ENCODE measurements around the gene CHKB. TPM values are rescaled to one million over a fixed set of nuclear protein-coding genes. Genes with fewer than 3 reads are reported as not detected.
A peak's percentile ranks its signal among the peaks of the same experiment; 100 is the strongest.

The CHKB gene
- total and polyA plus RNA-seq, 10 of the 15 experiments (the other 5 are each of a cell fraction or from before 2014, with no cell fraction given), result 10.0 to 93.9 (median 57.0) TPM

DNA sequence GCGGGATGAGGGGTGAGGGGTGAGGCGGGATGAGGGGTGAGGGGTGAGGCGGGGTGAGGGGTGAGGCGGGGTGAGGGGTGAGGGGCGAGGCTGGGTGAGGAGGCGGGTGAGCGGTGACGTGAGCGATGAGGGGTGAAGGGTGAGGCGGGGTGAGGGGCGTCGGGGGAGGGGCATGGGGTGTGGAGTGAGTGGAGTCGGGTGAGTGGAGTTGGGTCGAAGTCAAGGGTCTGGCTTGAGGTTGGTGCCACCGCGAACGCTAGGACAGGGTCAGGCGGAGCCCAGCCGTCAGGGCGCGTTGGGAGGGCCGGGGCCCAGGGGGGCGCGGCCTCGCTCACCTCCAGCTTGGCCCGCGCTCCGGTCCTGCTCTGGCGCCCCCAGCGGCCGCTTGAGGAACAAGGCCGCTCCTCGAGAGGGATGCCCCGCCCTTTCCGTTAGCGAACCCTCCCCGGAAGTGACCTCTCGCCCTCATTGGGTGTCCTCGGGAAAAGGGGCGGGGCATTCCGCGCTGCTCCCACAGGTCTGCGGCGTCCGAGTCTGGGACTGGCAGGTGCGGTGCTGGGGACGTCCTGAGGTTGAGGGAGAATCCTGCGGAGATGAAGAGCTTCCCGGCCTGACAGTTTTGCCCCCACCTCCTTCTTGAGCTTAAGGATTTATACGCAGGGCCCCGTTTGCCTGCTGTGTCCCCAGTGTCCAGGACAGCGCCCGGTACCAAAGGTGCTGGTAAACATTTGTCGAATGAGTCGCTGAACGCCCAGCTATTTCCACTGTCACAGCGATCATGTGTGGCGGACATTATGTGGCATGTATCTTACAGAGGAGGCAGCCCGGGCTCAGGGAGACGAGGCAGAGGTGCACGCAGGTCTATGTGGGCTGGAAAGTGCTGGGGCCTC is 19.9 kb downstream of the CHKB start, which contains the start of gene SYCE3 (continued):
- TF ChIP-seq FOXM1 (IDR thresholded peaks at IDR 0.05; ENCODE audit: low read depth, low read length) (no peak), BMI1 (IDR thresholded peaks at IDR 0.05; ENCODE audit: borderline replicate concordance) (no peak), MEF2B (IDR thresholded peaks at IDR 0.05; ENCODE audit: partially characterized antibody, poor library complexity, severe bottlenecking) (no peak), CEBPB (IDR thresholded peaks at IDR 0.05; ENCODE audit: borderline replicate concordance in 1 of 2, low read depth in 2 of 2, low read length in 2 of 2) (no peak), CBFB (IDR thresholded peaks at IDR 0.05; ENCODE audit: low read depth) (no peak), ZNF622 (IDR thresholded peaks at IDR 0.05) (no peak), LARP7 (IDR thresholded peaks at IDR 0.05) (no peak), MTA3 (IDR thresholded peaks at IDR 0.05; ENCODE audit: borderline replicate concordance, low read length) (no peak), STAT1 (conservative IDR thresholded peaks at IDR 0.05) (no peak; the same call in 1 of the 2 replicates), TARDBP (IDR thresholded peaks at IDR 0.05; ENCODE audit: borderline replicate concordance) (no peak), ASH2L (IDR thresholded peaks at IDR 0.05; ENCODE audit: borderline replicate concordance, low read depth) (no peak), YBX1 (IDR thresholded peaks at IDR 0.05) (no peak), TCF3 (IDR thresholded peaks at IDR 0.05; ENCODE audit: borderline replicate concordance, insufficient read depth, low read depth, low read length) (peak; percentile 50; the same call in 1 of the 2 replicates), ZNF24 (IDR thresholded peaks at IDR 0.05) (no peak), RCOR1 (conservative IDR thresholded peaks at IDR 0.05; ENCODE audit: low read depth, low read length) (no peak), KAT2A (conservative IDR thresholded peaks at IDR 0.05; ENCODE audit: control insufficient read depth, low read depth, low read length) (no peak), RUNX3 (IDR thresholded peaks at IDR 0.05; ENCODE audit: low read length) (no peak), RELA (IDR thresholded peaks at IDR 0.05; ENCODE audit: borderline replicate concordance, partially characterized antibody) (no peak), POU2F2 (IDR thresholded peaks at IDR 0.05; ENCODE audit: borderline replicate concordance, low read depth, low read length) (no peak), ZNF274 (IDR thresholded peaks at IDR 0.05; ENCODE audit: insufficient read depth, insufficient read length) (no peak), EZH2 (IDR thresholded peaks at IDR 0.05; ENCODE audit: borderline replicate concordance, control insufficient read depth, low read depth, low read length) (no peak), ZBED1 (IDR thresholded peaks at IDR 0.05; ENCODE audit: borderline replicate concordance) (no peak)
- TF ChIP-seq, protein P1, sequence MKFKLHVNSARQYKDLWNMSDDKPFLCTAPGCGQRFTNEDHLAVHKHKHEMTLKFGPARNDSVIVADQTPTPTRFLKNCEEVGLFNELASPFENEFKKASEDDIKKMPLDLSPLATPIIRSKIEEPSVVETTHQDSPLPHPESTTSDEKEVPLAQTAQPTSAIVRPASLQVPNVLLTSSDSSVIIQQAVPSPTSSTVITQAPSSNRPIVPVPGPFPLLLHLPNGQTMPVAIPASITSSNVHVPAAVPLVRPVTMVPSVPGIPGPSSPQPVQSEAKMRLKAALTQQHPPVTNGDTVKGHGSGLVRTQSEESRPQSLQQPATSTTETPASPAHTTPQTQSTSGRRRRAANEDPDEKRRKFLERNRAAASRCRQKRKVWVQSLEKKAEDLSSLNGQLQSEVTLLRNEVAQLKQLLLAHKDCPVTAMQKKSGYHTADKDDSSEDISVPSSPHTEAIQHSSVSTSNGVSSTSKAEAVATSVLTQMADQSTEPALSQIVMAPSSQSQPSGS (IDR thresholded peaks at IDR 0.05; ENCODE audit: low read length), result no peak
- TF ChIP-seq, protein P2, sequence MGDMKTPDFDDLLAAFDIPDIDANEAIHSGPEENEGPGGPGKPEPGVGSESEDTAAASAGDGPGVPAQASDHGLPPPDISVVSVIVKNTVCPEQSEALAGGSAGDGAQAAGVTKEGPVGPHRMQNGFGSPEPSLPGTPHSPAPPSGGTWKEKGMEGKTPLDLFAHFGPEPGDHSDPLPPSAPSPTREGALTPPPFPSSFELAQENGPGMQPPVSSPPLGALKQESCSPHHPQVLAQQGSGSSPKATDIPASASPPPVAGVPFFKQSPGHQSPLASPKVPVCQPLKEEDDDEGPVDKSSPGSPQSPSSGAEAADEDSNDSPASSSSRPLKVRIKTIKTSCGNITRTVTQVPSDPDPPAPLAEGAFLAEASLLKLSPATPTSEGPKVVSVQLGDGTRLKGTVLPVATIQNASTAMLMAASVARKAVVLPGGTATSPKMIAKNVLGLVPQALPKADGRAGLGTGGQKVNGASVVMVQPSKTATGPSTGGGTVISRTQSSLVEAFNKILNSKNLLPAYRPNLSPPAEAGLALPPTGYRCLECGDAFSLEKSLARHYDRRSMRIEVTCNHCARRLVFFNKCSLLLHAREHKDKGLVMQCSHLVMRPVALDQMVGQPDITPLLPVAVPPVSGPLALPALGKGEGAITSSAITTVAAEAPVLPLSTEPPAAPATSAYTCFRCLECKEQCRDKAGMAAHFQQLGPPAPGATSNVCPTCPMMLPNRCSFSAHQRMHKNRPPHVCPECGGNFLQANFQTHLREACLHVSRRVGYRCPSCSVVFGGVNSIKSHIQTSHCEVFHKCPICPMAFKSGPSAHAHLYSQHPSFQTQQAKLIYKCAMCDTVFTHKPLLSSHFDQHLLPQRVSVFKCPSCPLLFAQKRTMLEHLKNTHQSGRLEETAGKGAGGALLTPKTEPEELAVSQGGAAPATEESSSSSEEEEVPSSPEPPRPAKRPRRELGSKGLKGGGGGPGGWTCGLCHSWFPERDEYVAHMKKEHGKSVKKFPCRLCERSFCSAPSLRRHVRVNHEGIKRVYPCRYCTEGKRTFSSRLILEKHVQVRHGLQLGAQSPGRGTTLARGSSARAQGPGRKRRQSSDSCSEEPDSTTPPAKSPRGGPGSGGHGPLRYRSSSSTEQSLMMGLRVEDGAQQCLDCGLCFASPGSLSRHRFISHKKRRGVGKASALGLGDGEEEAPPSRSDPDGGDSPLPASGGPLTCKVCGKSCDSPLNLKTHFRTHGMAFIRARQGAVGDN (IDR thresholded peaks at IDR 0.05), result no peak
- TF ChIP-seq, protein P3, sequence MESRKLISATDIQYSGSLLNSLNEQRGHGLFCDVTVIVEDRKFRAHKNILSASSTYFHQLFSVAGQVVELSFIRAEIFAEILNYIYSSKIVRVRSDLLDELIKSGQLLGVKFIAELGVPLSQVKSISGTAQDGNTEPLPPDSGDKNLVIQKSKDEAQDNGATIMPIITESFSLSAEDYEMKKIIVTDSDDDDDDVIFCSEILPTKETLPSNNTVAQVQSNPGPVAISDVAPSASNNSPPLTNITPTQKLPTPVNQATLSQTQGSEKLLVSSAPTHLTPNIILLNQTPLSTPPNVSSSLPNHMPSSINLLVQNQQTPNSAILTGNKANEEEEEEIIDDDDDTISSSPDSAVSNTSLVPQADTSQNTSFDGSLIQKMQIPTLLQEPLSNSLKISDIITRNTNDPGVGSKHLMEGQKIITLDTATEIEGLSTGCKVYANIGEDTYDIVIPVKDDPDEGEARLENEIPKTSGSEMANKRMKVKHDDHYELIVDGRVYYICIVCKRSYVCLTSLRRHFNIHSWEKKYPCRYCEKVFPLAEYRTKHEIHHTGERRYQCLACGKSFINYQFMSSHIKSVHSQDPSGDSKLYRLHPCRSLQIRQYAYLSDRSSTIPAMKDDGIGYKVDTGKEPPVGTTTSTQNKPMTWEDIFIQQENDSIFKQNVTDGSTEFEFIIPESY (IDR thresholded peaks at IDR 0.05), result no peak

Measured in GM12878 (cell line).